Uterus (tissue), 2 donors: ENCODE measurements around the gene ALDH3B1.
"Not testable (repeated sequence)": the region's sequence is repeated elsewhere in the genome, so short reads cannot be mapped to it uniquely, and the experiment has no call there.

Experiments
- CTCF ChIP-seq, 4 experiments: fragments of 200-600 bp in 2 of 4; fragments of 450-650 bp in 2 of 4; sonication (generic) in 2 of 4; IDR thresholded peaks; one replicate each; pipeline ENCODE4 v1.5.1; 2016 to 2019; ENCODE audit warnings: antibody characterized with exemption in 4 of 4, mild to moderate bottlenecking in 2 of 4, moderate library complexity in 1 of 4
- POLR2A ChIP-seq, 2 donors: fragments of 450-650 bp; IDR thresholded peaks; one replicate each; pipeline ENCODE4 v1.6.1; 2016; ENCODE audit warnings: antibody characterized with exemption in 2 of 2, mild to moderate bottlenecking in 1 of 2, moderate library complexity in 1 of 2

GRCh38 chr11:67990546-67991346 lies 19.4 kb upstream of the ALDH3B1 start:
- not testable (repeated sequence) for TF ChIP-seq POLR2A, CTCF (IDR thresholded peaks at IDR 0.05)
